ENCODE results near the gene COX4I1. TPM values are rescaled to one million over a fixed set of nuclear protein-coding genes. Genes with fewer than 3 reads are reported as not detected.

Gene COX4I1
- total RNA-seq, 2 experiments from 2014 or later: 493 to 511 TPM

- intact Hi-C loops (cut with micrococcal nuclease): loop anchor here (1.0 to 2.0 kb wide), 3 partner anchors 74 to 196 kb away; no protein-coding TSS in a partner anchor
- Mint-ChIP-seq H3K36me3 (no peaks in the 10 kb centered on the region), H3K4me3 (no peak overlapping the region), H3K9me3 (no peaks in the 10 kb centered on the region), H3K27ac (no peak overlapping the region), H3K4me1 (ENCODE audit: low read depth) (peaks cover 5% of the 10 kb centered on the region), H3K27me3 (no peaks in the 10 kb centered on the region)
- POLR2A ChIA-PET: interaction anchor here (1.7 to 3.2 kb wide), 2 partner anchors 166 to 168 kb away, joined by 8 to 11 read pairs; no protein-coding TSS in a partner anchor
- CTCF ChIA-PET: interaction anchor here (0.5 to 6.9 kb wide), 48 partner anchors 8 to 1629 kb away, joined by 3 to 281 read pairs (median 4); partner anchors contain the start of gene IRF8
- DNase-seq: no peak
Measured at GRCh38 chr16:85820604-85821372, 21.3 kb downstream of the COX4I1 start.

GRCh38 chr16:85821390-85822135, 22.1 kb downstream of the COX4I1 start:
- CTCF ChIA-PET: interaction anchor here (0.6 to 6.9 kb wide), 60 partner anchors 8 to 1629 kb away, joined by 3 to 281 read pairs (median 4); partner anchors contain the start of gene IRF8

GRCh38 chr16:85822145-85822544, 22.6 kb downstream of the COX4I1 start:
- ChIA-PET POLR2A (interaction anchor here (0.8 to 3.2 kb wide), 3 partner anchors 70 to 166 kb away, joined by 3 to 11 read pairs (median 8); no protein-coding TSS in a partner anchor), CTCF (interaction anchor here (0.6 to 6.9 kb wide), 43 partner anchors 8 to 699 kb away, joined by 3 to 281 read pairs (median 5); partner anchors contain the start of gene IRF8)
- H3K27ac Mint-ChIP-seq: no peak overlapping the region
- H3K4me1 Mint-ChIP-seq (ENCODE audit: low read depth): peaks cover 5% of the 10 kb centered on the region
- DNase-seq: no peak
- H3K36me3 Mint-ChIP-seq: no peaks in the 10 kb centered on the region
- H3K4me3 Mint-ChIP-seq: no peak overlapping the region
- peaks cover 4% of the 10 kb centered on the region for H3K27me3 Mint-ChIP-seq
- intact Hi-C loops (cut with micrococcal nuclease): no loop called here
- H3K9me3 Mint-ChIP-seq: no peaks in the 10 kb centered on the region

More at GRCh38 chr16:85821390-85822135, 22.1 kb downstream of the COX4I1 start:
- POLR2A ChIA-PET: interaction anchor here (0.8 to 3.2 kb wide), 3 partner anchors 70 to 167 kb away, joined by 3 to 11 read pairs (median 8); no protein-coding TSS in a partner anchor
- peak; percentile 86 for DNase-seq
- H3K27me3 Mint-ChIP-seq: peaks cover 4% of the 10 kb centered on the region
- intact Hi-C loops (cut with micrococcal nuclease): loop anchor here (1.0 to 2.0 kb wide), 3 partner anchors 73 to 195 kb away; no protein-coding TSS in a partner anchor
- H3K4me3 Mint-ChIP-seq: no peak overlapping the region
- H3K4me1 Mint-ChIP-seq (ENCODE audit: low read depth): peaks cover 5% of the 10 kb centered on the region
- no peaks in the 10 kb centered on the region for H3K9me3 Mint-ChIP-seq
- H3K36me3 Mint-ChIP-seq: no peaks in the 10 kb centered on the region
- no peak overlapping the region for H3K27ac Mint-ChIP-seq

- CTCF ChIA-PET: interaction anchor here (1.6 to 6.9 kb wide), 2 partner anchors 164 to 196 kb away, joined by 4 to 190 read pairs; no protein-coding TSS in a partner anchor
- no peaks in the 10 kb centered on the region for H3K36me3 Mint-ChIP-seq
Measured at GRCh38 chr16:85823328-85823920, 23.9 kb downstream of the COX4I1 start.

GRCh38 chr16:85824161-85825135, 25.0 kb downstream of the COX4I1 start:
- CTCF ChIA-PET: interaction anchor here (1.6 to 6.9 kb wide), 2 partner anchors 163 to 195 kb away, joined by 4 to 190 read pairs; no protein-coding TSS in a partner anchor
- no peak for DNase-seq
- intact Hi-C loops (cut with micrococcal nuclease): no loop called here
- Mint-ChIP-seq H3K27me3 (peaks cover 10% of the 10 kb centered on the region), H3K9me3 (no peaks in the 10 kb centered on the region), H3K36me3 (no peaks in the 10 kb centered on the region), H3K4me1 (ENCODE audit: low read depth) (peaks cover 3% of the 10 kb centered on the region), H3K4me3 (no peak overlapping the region), H3K27ac (no peak overlapping the region)
- POLR2A ChIA-PET: no interaction called here

More at GRCh38 chr16:85823328-85823920, 23.9 kb downstream of the COX4I1 start:
- Mint-ChIP-seq H3K9me3 (no peaks in the 10 kb centered on the region), H3K27me3 (peaks cover 4% of the 10 kb centered on the region), H3K4me1 (ENCODE audit: low read depth) (peaks cover 5% of the 10 kb centered on the region), H3K27ac (no peak overlapping the region), H3K4me3 (no peak overlapping the region)
- intact Hi-C loops (cut with micrococcal nuclease): no loop called here
- POLR2A ChIA-PET: no interaction called here
- DNase-seq: no peak

GRCh38 chr16:85825326-85825725, 25.8 kb downstream of the COX4I1 start:
- intact Hi-C loops (cut with micrococcal nuclease): no loop called here
- no peak overlapping the region for H3K27ac Mint-ChIP-seq
- ChIA-PET CTCF (no interaction called here), POLR2A (no interaction called here)
- H3K4me1 Mint-ChIP-seq (ENCODE audit: low read depth): peaks cover 6% of the 10 kb centered on the region
- DNase-seq: no peak
- H3K9me3 Mint-ChIP-seq: no peaks in the 10 kb centered on the region
- no peaks in the 10 kb centered on the region for H3K36me3 Mint-ChIP-seq
- H3K4me3 Mint-ChIP-seq: no peak overlapping the region
- peaks cover 17% of the 10 kb centered on the region for H3K27me3 Mint-ChIP-seq

GRCh38 chr16:85826686-85827247, 27.3 kb downstream of the COX4I1 start:
- H3K27ac Mint-ChIP-seq: no peak overlapping the region
- H3K27me3 Mint-ChIP-seq: peaks cover 31% of the 10 kb centered on the region
- no peaks in the 10 kb centered on the region for H3K36me3 Mint-ChIP-seq
- no peak for DNase-seq
- ChIA-PET CTCF (no interaction called here), POLR2A (no interaction called here)
- H3K4me3 Mint-ChIP-seq: no peak overlapping the region
- H3K9me3 Mint-ChIP-seq: no peaks in the 10 kb centered on the region
- intact Hi-C loops (cut with micrococcal nuclease): no loop called here
- H3K4me1 Mint-ChIP-seq (ENCODE audit: low read depth): peaks cover 6% of the 10 kb centered on the region

- no peak for DNase-seq
- Mint-ChIP-seq H3K27ac (no peak overlapping the region), H3K9me3 (no peaks in the 10 kb centered on the region), H3K36me3 (no peaks in the 10 kb centered on the region), H3K4me1 (ENCODE audit: low read depth) (peaks cover 6% of the 10 kb centered on the region), H3K4me3 (no peak overlapping the region), H3K27me3 (peaks cover 42% of the 10 kb centered on the region)
- POLR2A ChIA-PET: no interaction called here
- intact Hi-C loops (cut with micrococcal nuclease): no loop called here
- CTCF ChIA-PET: no interaction called here
Measured at GRCh38 chr16:85828166-85828565, 28.7 kb downstream of the COX4I1 start.

GRCh38 chr16:85829171-85829719, 29.8 kb downstream of the COX4I1 start:
- POLR2A ChIA-PET: no interaction called here
- CTCF ChIA-PET: interaction anchor here (1.5 kb wide), 2 partner anchors 8 to 10 kb away, joined by 5 to 8 read pairs; no protein-coding TSS in a partner anchor
- no peaks in the 10 kb centered on the region for H3K36me3 Mint-ChIP-seq
- DNase-seq: no peak
- H3K4me1 Mint-ChIP-seq (ENCODE audit: low read depth): peaks cover 6% of the 10 kb centered on the region
- no peak overlapping the region for H3K4me3 Mint-ChIP-seq
- H3K27me3 Mint-ChIP-seq: peaks cover 43% of the 10 kb centered on the region
- no peak overlapping the region for H3K27ac Mint-ChIP-seq
- intact Hi-C loops (cut with micrococcal nuclease): no loop called here
- no peaks in the 10 kb centered on the region for H3K9me3 Mint-ChIP-seq

GRCh38 chr16:85829751-85830445, 30.4 kb downstream of the COX4I1 start:
- intact Hi-C loops (cut with micrococcal nuclease): no loop called here
- H3K9me3 Mint-ChIP-seq: no peaks in the 10 kb centered on the region
- ChIA-PET CTCF (interaction anchor here (1.5 kb wide), 2 partner anchors 9 to 11 kb away, joined by 5 to 8 read pairs; no protein-coding TSS in a partner anchor), POLR2A (no interaction called here)
- peaks cover 6% of the 10 kb centered on the region for H3K4me1 Mint-ChIP-seq (ENCODE audit: low read depth)
- H3K4me3 Mint-ChIP-seq: no peak overlapping the region
- H3K36me3 Mint-ChIP-seq: no peaks in the 10 kb centered on the region
- no peak for DNase-seq
- peaks cover 43% of the 10 kb centered on the region for H3K27me3 Mint-ChIP-seq
- H3K27ac Mint-ChIP-seq: no peak overlapping the region

Data from activated CD4-positive, alpha-beta memory T cell treated with anti-CD3 and anti-CD28 coated beads for 36 hours (primary cell).